ENCODE data around the gene GRM8. TPM values are rescaled to one million over a fixed set of nuclear protein-coding genes. Genes with fewer than 3 reads are reported as not detected.

Gene GRM8
- total RNA-seq, 4 donors from 2014 or later: 0.57 TPM; not detected in 3

DNA sequence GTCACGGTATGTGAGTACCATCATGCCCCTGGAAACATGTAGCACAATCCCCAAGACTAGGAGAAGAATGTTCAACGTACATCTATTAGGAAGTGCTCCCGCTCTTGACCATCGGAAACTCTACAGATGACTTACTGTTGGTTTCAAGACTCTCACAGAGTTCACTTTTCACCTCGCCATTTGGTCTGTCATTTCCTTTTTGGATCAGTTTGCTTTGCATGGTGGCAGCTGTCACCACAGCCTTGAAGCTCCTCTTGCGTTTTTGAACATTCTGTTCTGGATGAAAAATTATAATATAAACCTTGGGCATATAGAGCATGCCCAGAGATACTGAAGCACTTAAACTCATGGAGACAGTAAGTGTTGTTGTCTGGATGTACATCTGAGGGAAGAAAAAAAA, 806.8 kb downstream of the GRM8 start:
- Histone ChIP-seq H3K27ac (no peak overlapping the region), H3K36me3 (no peaks in the 10 kb centered on the region), H3K4me1 (no peaks in the 10 kb centered on the region), H3K4me3 (no peak overlapping the region), H3K9me3 (no peaks in the 10 kb centered on the region), H3K27me3 (no peaks in the 10 kb centered on the region)
- 66 to 72% methylated on average over 6 of the region's 6 CpGs for WGBS, 2 donors
- no peak for DNase-seq
- TF ChIP-seq POLR2A (IDR thresholded peaks at IDR 0.05): no peak
- TF ChIP-seq, protein P1, sequence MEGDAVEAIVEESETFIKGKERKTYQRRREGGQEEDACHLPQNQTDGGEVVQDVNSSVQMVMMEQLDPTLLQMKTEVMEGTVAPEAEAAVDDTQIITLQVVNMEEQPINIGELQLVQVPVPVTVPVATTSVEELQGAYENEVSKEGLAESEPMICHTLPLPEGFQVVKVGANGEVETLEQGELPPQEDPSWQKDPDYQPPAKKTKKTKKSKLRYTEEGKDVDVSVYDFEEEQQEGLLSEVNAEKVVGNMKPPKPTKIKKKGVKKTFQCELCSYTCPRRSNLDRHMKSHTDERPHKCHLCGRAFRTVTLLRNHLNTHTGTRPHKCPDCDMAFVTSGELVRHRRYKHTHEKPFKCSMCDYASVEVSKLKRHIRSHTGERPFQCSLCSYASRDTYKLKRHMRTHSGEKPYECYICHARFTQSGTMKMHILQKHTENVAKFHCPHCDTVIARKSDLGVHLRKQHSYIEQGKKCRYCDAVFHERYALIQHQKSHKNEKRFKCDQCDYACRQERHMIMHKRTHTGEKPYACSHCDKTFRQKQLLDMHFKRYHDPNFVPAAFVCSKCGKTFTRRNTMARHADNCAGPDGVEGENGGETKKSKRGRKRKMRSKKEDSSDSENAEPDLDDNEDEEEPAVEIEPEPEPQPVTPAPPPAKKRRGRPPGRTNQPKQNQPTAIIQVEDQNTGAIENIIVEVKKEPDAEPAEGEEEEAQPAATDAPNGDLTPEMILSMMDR (IDR thresholded peaks at IDR 0.05): no peak
- intact Hi-C loops (cut with DNase I): no loop called here

DNA sequence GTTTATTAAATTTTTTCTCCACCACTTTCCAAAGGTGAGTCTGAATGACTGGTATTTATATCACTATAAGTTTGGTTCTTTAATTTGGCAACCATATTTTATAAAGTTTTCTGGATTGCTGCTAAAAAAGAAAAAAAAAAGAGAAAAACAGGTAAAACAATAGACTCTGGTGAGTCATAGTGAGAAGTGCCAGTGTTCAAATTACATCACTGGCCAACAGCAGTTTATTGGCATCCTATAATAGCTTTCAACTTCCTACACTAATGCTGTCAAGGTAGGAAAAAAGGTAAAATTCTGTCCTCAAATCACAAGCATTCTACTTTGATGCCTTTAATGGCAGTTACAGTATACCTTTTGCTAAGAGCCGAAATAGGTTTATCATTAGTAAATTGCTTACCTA, 808.8 kb downstream of the GRM8 start:
- no peak overlapping the region for H3K27ac ChIP-seq
- no peak overlapping the region for H3K4me3 ChIP-seq
- H3K36me3 ChIP-seq: no peaks in the 10 kb centered on the region
- no peak for TF ChIP-seq POLR2A (IDR thresholded peaks at IDR 0.05)
- TF ChIP-seq, protein P1 (IDR thresholded peaks at IDR 0.05): no peak
- no peak for DNase-seq
- no peaks in the 10 kb centered on the region for H3K9me3 ChIP-seq
- no peaks in the 10 kb centered on the region for H3K4me1 ChIP-seq
- 84 to 100% methylated on average over 1 of the region's 1 CpG for WGBS, 2 donors
- intact Hi-C loops (cut with DNase I): no loop called here
- H3K27me3 ChIP-seq: no peaks in the 10 kb centered on the region

DNA sequence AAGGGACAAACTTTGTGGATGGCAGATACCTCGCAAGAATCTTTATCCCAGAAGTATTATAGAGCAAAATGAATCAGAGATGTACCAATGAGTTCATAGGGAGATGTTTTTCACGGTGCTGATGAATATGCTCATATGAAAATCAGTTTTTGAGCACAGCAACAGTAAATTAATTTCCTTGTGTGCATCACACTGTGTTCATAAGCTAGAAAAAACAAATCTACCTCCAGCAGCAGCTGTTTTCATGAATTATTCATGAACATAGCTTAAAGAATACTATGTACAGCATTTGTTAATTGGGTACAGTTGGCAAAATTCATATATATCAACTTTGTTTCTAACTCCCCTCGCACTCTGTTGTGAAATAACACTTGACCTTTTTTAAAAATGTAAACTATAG, 809.8 kb downstream of the GRM8 start:
- no peak overlapping the region for H3K4me3 ChIP-seq
- no peaks in the 10 kb centered on the region for H3K9me3 ChIP-seq
- H3K27me3 ChIP-seq: no peaks in the 10 kb centered on the region
- H3K27ac ChIP-seq: no peak overlapping the region
- no peak for DNase-seq
- WGBS, 2 donors: 60 to 64% methylated on average over 3 of the region's 3 CpGs
- intact Hi-C loops (cut with DNase I): no loop called here
- no peaks in the 10 kb centered on the region for H3K4me1 ChIP-seq
- no peaks in the 10 kb centered on the region for H3K36me3 ChIP-seq
- no peak for TF ChIP-seq POLR2A (IDR thresholded peaks at IDR 0.05)
- TF ChIP-seq, protein P1 (IDR thresholded peaks at IDR 0.05): no peak

DNA sequence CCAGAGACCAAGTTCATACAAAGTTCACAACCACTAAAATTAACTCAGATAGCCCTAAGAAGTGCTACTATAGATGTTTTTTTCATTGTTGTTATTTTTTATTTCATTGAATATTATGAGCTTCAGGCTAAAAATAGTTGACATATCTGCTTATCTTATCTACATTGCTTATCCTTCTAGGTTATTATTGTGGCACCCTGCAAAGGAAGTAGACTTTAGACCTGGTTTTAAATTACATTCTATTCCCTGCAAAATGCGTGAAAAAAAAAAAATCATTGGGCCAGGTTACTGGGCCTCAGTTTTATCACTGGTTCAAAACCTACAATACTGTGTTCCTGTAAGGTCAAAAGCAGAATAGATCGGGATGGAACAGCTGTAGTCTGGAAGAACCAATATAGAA, 811.0 kb downstream of the GRM8 start:
- no peaks in the 10 kb centered on the region for H3K9me3 ChIP-seq
- WGBS, 2 donors: 69 to 73% methylated on average over 2 of the region's 2 CpGs
- H3K36me3 ChIP-seq: no peaks in the 10 kb centered on the region
- H3K27me3 ChIP-seq: no peaks in the 10 kb centered on the region
- no peak overlapping the region for H3K4me3 ChIP-seq
- no peak for DNase-seq
- H3K27ac ChIP-seq: no peak overlapping the region
- intact Hi-C loops (cut with DNase I): no loop called here
- TF ChIP-seq, protein P1 (IDR thresholded peaks at IDR 0.05): no peak
- no peak for TF ChIP-seq POLR2A (IDR thresholded peaks at IDR 0.05)
- no peaks in the 10 kb centered on the region for H3K4me1 ChIP-seq

DNA sequence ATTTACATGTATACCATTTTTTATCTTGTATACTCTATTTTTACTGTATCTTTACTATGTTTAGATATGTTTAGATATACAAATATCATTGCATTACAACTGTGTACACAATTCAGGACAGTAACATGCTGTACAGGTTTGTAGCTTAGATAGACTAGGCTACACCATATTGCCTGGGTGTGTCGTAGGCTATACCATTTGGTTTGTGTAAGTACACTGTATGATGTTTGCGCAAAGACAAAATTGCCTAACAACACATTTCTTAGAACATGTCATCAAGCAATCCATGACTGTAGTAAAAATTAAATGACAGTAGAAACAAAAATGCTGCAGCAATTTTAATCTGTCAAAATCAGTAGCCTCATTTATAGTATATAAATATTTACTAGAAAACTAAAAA, 812.2 kb downstream of the GRM8 start:
- intact Hi-C loops (cut with DNase I): no loop called here
- Histone ChIP-seq H3K27me3 (no peaks in the 10 kb centered on the region), H3K4me3 (no peak overlapping the region)

More for the DNA sequence above, 812.2 kb downstream of the GRM8 start:
- 70 to 95% methylated on average over 2 of the region's 2 CpGs for WGBS, 2 donors
- no peak overlapping the region for H3K27ac ChIP-seq
- DNase-seq: no peak
- H3K4me1 ChIP-seq: no peaks in the 10 kb centered on the region
- H3K36me3 ChIP-seq: no peaks in the 10 kb centered on the region
- TF ChIP-seq, protein P1 (IDR thresholded peaks at IDR 0.05): no peak
- no peak for TF ChIP-seq POLR2A (IDR thresholded peaks at IDR 0.05)
- H3K9me3 ChIP-seq: no peaks in the 10 kb centered on the region
